ENCODE results near the gene AP4B1.

The AP4B1 gene

GRCh38 chr1:113905435-113905861 is 849 bp upstream of the AP4B1 start:
- Histone ChIP-seq H3K9ac (ENCODE audit: low read depth, low read length) (peak overlapping the region; percentile 94; the same call in 1 of the 2 replicates), H3K27ac (ENCODE audit: low read length) (peak overlapping the region; percentile 29), H3K4me1 (ENCODE audit: insufficient read depth, low read length) (peaks cover 5% of the 10 kb centered on the region; the same call in 1 of the 2 replicates), H3K27me3 (ENCODE audit: insufficient read depth, low read length) (no peaks in the 10 kb centered on the region), H3K9me3 (ENCODE audit: insufficient read depth, low read depth, low read length) (no peaks in the 10 kb centered on the region), H3K4me3 (ENCODE audit: low read length) (peak overlapping the region; percentile 94), H3K36me3 (ENCODE audit: insufficient read depth, low read depth, low read length) (peaks cover 30% of the 10 kb centered on the region)

GRCh38 chr1:113904293-113904673 is 316 bp downstream of the AP4B1 start:
- Histone ChIP-seq H3K4me3 (ENCODE audit: low read length) (peak overlapping the region; percentile 94), H3K9me3 (ENCODE audit: insufficient read depth, low read depth, low read length) (no peaks in the 10 kb centered on the region), H3K4me1 (ENCODE audit: insufficient read depth, low read length) (peaks cover 5% of the 10 kb centered on the region; the same call in 1 of the 2 replicates), H3K27ac (ENCODE audit: low read length) (no peak overlapping the region), H3K36me3 (ENCODE audit: insufficient read depth, low read depth, low read length) (peaks cover 36% of the 10 kb centered on the region), H3K9ac (ENCODE audit: low read depth, low read length) (peak overlapping the region; percentile 94; the same call in 1 of the 2 replicates), H3K27me3 (ENCODE audit: insufficient read depth, low read length) (no peaks in the 10 kb centered on the region)

GRCh38 chr1:113903501-113904292 is 902 bp downstream of the AP4B1 start:
- Histone ChIP-seq H3K27me3 (ENCODE audit: insufficient read depth, low read length) (no peaks in the 10 kb centered on the region), H3K9me3 (ENCODE audit: insufficient read depth, low read depth, low read length) (no peaks in the 10 kb centered on the region), H3K36me3 (ENCODE audit: insufficient read depth, low read depth, low read length) (peaks cover 36% of the 10 kb centered on the region), H3K27ac (ENCODE audit: low read length) (no peak overlapping the region), H3K4me3 (ENCODE audit: low read length) (peak overlapping the region; percentile 94), H3K9ac (ENCODE audit: low read depth, low read length) (peak overlapping the region; percentile 94; the same call in 1 of the 2 replicates), H3K4me1 (ENCODE audit: insufficient read depth, low read length) (peaks cover 5% of the 10 kb centered on the region; the same call in 1 of the 2 replicates)

GRCh38 chr1:113901191-113901590 is 3.4 kb downstream of the AP4B1 start:
- no peaks in the 10 kb centered on the region for H3K9me3 ChIP-seq (ENCODE audit: insufficient read depth, low read depth, low read length)
- H3K9ac ChIP-seq (ENCODE audit: low read depth, low read length), result no peak overlapping the region
- no peaks in the 10 kb centered on the region for H3K27me3 ChIP-seq (ENCODE audit: insufficient read depth, low read length)
- H3K4me3 ChIP-seq (ENCODE audit: low read length), result no peak overlapping the region
- no peak overlapping the region for H3K27ac ChIP-seq (ENCODE audit: low read length)
- H3K36me3 ChIP-seq (ENCODE audit: insufficient read depth, low read depth, low read length), result peaks cover 42% of the 10 kb centered on the region
- H3K4me1 ChIP-seq (ENCODE audit: insufficient read depth, low read length), result peaks cover 5% of the 10 kb centered on the region; the same call in 1 of the 2 replicates

GRCh38 chr1:113899111-113899510 is 5.5 kb downstream of the AP4B1 start:
- no peak overlapping the region for H3K27ac ChIP-seq (ENCODE audit: low read length)
- peaks cover 60% of the 10 kb centered on the region for H3K36me3 ChIP-seq (ENCODE audit: insufficient read depth, low read depth, low read length)
- no peak overlapping the region for H3K9ac ChIP-seq (ENCODE audit: low read depth, low read length)
- no peaks in the 10 kb centered on the region for H3K27me3 ChIP-seq (ENCODE audit: insufficient read depth, low read length)
- no peaks in the 10 kb centered on the region for H3K9me3 ChIP-seq (ENCODE audit: insufficient read depth, low read depth, low read length)
- H3K4me3 ChIP-seq (ENCODE audit: low read length), result no peak overlapping the region
- H3K4me1 ChIP-seq (ENCODE audit: insufficient read depth, low read length), result peaks cover 4% of the 10 kb centered on the region; the same call in 1 of the 2 replicates

- Histone ChIP-seq H3K9ac (ENCODE audit: low read depth, low read length) (no peak overlapping the region), H3K27me3 (ENCODE audit: insufficient read depth, low read length) (no peaks in the 10 kb centered on the region), H3K36me3 (ENCODE audit: insufficient read depth, low read depth, low read length) (peaks cover 60% of the 10 kb centered on the region), H3K4me3 (ENCODE audit: low read length) (no peak overlapping the region), H3K9me3 (ENCODE audit: insufficient read depth, low read depth, low read length) (no peaks in the 10 kb centered on the region), H3K4me1 (ENCODE audit: insufficient read depth, low read length) (no peaks in the 10 kb centered on the region), H3K27ac (ENCODE audit: low read length) (no peak overlapping the region)
Measured at GRCh38 chr1:113898241-113898814, 6.3 kb downstream of the AP4B1 start.

GRCh38 chr1:113895961-113896360 is 8.6 kb downstream of the AP4B1 start:
- H3K9ac ChIP-seq (ENCODE audit: low read depth, low read length), result no peak overlapping the region
- H3K36me3 ChIP-seq (ENCODE audit: insufficient read depth, low read depth, low read length), result peaks cover 51% of the 10 kb centered on the region
- H3K9me3 ChIP-seq (ENCODE audit: insufficient read depth, low read depth, low read length), result no peaks in the 10 kb centered on the region
- no peak overlapping the region for H3K4me3 ChIP-seq (ENCODE audit: low read length)
- H3K27me3 ChIP-seq (ENCODE audit: insufficient read depth, low read length), result no peaks in the 10 kb centered on the region
- H3K27ac ChIP-seq (ENCODE audit: low read length), result no peak overlapping the region
- H3K4me1 ChIP-seq (ENCODE audit: insufficient read depth, low read length), result no peaks in the 10 kb centered on the region

GRCh38 chr1:113895098-113895497 is 9.5 kb downstream of the AP4B1 start:
- no peaks in the 10 kb centered on the region for H3K27me3 ChIP-seq (ENCODE audit: insufficient read depth, low read length)
- H3K9ac ChIP-seq (ENCODE audit: low read depth, low read length), result no peak overlapping the region
- H3K27ac ChIP-seq (ENCODE audit: low read length), result no peak overlapping the region
- H3K9me3 ChIP-seq (ENCODE audit: insufficient read depth, low read depth, low read length), result no peaks in the 10 kb centered on the region
- H3K4me3 ChIP-seq (ENCODE audit: low read length), result no peak overlapping the region
- H3K36me3 ChIP-seq (ENCODE audit: insufficient read depth, low read depth, low read length), result peaks cover 46% of the 10 kb centered on the region
- H3K4me1 ChIP-seq (ENCODE audit: insufficient read depth, low read length), result no peaks in the 10 kb centered on the region

GRCh38 chr1:113893267-113893666 is 11.3 kb downstream of the AP4B1 start:
- no peak overlapping the region for H3K27ac ChIP-seq (ENCODE audit: low read length)
- H3K9me3 ChIP-seq (ENCODE audit: insufficient read depth, low read depth, low read length), result no peaks in the 10 kb centered on the region
- H3K4me3 ChIP-seq (ENCODE audit: low read length), result no peak overlapping the region
- no peaks in the 10 kb centered on the region for H3K4me1 ChIP-seq (ENCODE audit: insufficient read depth, low read length)
- no peaks in the 10 kb centered on the region for H3K27me3 ChIP-seq (ENCODE audit: insufficient read depth, low read length)
- H3K9ac ChIP-seq (ENCODE audit: low read depth, low read length), result no peak overlapping the region
- H3K36me3 ChIP-seq (ENCODE audit: insufficient read depth, low read depth, low read length), result peaks cover 32% of the 10 kb centered on the region

- no peak overlapping the region for H3K27ac ChIP-seq (ENCODE audit: low read length)
- no peaks in the 10 kb centered on the region for H3K27me3 ChIP-seq (ENCODE audit: insufficient read depth, low read length)
- no peak overlapping the region for H3K4me3 ChIP-seq (ENCODE audit: low read length)
- peaks cover 19% of the 10 kb centered on the region for H3K36me3 ChIP-seq (ENCODE audit: insufficient read depth, low read depth, low read length)
- H3K9me3 ChIP-seq (ENCODE audit: insufficient read depth, low read depth, low read length), result no peaks in the 10 kb centered on the region
- no peak overlapping the region for H3K9ac ChIP-seq (ENCODE audit: low read depth, low read length)
- no peaks in the 10 kb centered on the region for H3K4me1 ChIP-seq (ENCODE audit: insufficient read depth, low read length)
Measured at GRCh38 chr1:113891631-113892220, 12.9 kb downstream of the AP4B1 start.

- Histone ChIP-seq H3K9ac (ENCODE audit: low read depth, low read length) (no peak overlapping the region), H3K4me1 (ENCODE audit: insufficient read depth, low read length) (no peaks in the 10 kb centered on the region), H3K4me3 (ENCODE audit: low read length) (no peak overlapping the region), H3K36me3 (ENCODE audit: insufficient read depth, low read depth, low read length) (peaks cover 14% of the 10 kb centered on the region), H3K9me3 (ENCODE audit: insufficient read depth, low read depth, low read length) (no peaks in the 10 kb centered on the region), H3K27ac (ENCODE audit: low read length) (no peak overlapping the region), H3K27me3 (ENCODE audit: insufficient read depth, low read length) (no peaks in the 10 kb centered on the region)
Measured at GRCh38 chr1:113890816-113891215, 13.8 kb downstream of the AP4B1 start.

Measured in iPS-20b (cell line).